NT2/D1 (cell line): ENCODE measurements around the gene ENPP1.

Experiments used
- SUZ12 ChIP-seq: IDR thresholded peaks from 2 replicates; pipeline ENCODE4 v1.6.1; 2011; ENCODE audit not compliant: insufficient read length, insufficient read depth; ENCODE audit errors: extremely low read depth
- YY1 ChIP-seq: IDR thresholded peaks from 2 replicates; pipeline ENCODE4 v1.6.1; 2011; ENCODE audit not compliant: insufficient read length, insufficient read depth
- ZNF274 ChIP-seq: IDR thresholded peaks from 2 replicates; pipeline ENCODE4 v1.6.1; 2011; ENCODE audit warnings: mild to moderate bottlenecking, low read depth, low read length

- TF ChIP-seq YY1 (no peak), SUZ12 (no peak), ZNF274 (no peak)
Observed at GRCh38 chr6:131897621-131898020, 89.8 kb downstream of the ENPP1 start.
